Astrocyte of the spinal cord (primary cell): Measurements from ENCODE around the gene MAML3.

Source experiments
- DNase-seq: peaks from one replicate; pipeline ENCODE4 v3.0.0; 2011; ENCODE audit warnings: low read depth, low spot score
- H3K4me3 ChIP-seq: 2 replicates; pipeline ENCODE4 v1.5.1; 2011; ENCODE audit warnings: low read depth, mild to moderate bottlenecking, low read length, moderate library complexity
- in situ Hi-C: cut with HindIII; loops from 2 replicates; pipeline ENCODE4 v1.10.0; 2017; ENCODE audit warnings: low sequenced_read_pairs
- TF ChIP-seq, protein P1 (sequence below): IDR thresholded peaks from 2 replicates; pipeline ENCODE4 v1.5.1; 2012; ENCODE audit warnings: low read depth, mild to moderate bottlenecking, low read length, inconsistent platforms

Gene MAML3

GRCh38 chr4:140046016-140046415 lies 108.0 kb downstream of the MAML3 start:
- DNase-seq, result no peak
- TF ChIP-seq, protein P1, sequence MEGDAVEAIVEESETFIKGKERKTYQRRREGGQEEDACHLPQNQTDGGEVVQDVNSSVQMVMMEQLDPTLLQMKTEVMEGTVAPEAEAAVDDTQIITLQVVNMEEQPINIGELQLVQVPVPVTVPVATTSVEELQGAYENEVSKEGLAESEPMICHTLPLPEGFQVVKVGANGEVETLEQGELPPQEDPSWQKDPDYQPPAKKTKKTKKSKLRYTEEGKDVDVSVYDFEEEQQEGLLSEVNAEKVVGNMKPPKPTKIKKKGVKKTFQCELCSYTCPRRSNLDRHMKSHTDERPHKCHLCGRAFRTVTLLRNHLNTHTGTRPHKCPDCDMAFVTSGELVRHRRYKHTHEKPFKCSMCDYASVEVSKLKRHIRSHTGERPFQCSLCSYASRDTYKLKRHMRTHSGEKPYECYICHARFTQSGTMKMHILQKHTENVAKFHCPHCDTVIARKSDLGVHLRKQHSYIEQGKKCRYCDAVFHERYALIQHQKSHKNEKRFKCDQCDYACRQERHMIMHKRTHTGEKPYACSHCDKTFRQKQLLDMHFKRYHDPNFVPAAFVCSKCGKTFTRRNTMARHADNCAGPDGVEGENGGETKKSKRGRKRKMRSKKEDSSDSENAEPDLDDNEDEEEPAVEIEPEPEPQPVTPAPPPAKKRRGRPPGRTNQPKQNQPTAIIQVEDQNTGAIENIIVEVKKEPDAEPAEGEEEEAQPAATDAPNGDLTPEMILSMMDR, result no peak
- in situ Hi-C loops, result no loop called here
- H3K4me3 ChIP-seq, result no peak overlapping the region

- in situ Hi-C loops, result no loop called here
- H3K4me3 ChIP-seq, result no peak overlapping the region
- DNase-seq, result no peak
- TF ChIP-seq, protein P1, result no peak
These were observed 109.6 kb downstream of the MAML3 start for GRCh38 chr4:140044337-140044902.

- TF ChIP-seq, protein P1, result no peak
- no peak overlapping the region for H3K4me3 ChIP-seq
- DNase-seq, result no peak
- in situ Hi-C loops, result no loop called here
These were observed 111.3 kb downstream of the MAML3 start for GRCh38 chr4:140042634-140043033.

DNA sequence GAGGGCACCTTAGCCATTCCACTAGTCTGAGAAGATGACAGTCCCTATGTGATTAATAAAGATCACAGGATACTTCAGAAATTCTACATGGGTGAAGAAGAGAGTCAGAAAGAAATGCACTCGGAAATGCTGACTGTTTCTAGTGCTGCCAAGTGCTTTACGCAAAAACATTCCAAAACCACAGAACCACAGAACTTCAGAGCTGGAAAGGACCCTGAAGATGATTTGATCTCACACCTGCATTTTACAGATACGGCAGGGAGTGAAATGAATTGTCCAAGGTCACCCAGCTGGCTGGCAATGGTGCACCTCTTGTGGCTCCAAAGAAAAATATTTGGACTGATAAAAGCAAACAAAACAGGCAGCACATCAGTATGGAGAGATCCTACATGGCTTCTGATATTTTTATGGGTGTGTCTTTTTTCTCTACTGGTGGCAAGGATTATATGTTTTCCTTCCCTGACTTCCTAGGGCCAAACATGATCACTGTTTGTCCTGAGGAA lies 115.9 kb downstream of the MAML3 start:
- peak; percentile 81 for DNase-seq
- TF ChIP-seq, protein P1, result no peak
- in situ Hi-C loops, result no loop called here
- H3K4me3 ChIP-seq, result no peak overlapping the region

- in situ Hi-C loops, result no loop called here
- peak; percentile 95 for DNase-seq
- H3K4me3 ChIP-seq, result no peak overlapping the region
- TF ChIP-seq, protein P1, result no peak
These were observed 116.5 kb downstream of the MAML3 start for GRCh38 chr4:140037353-140038030.

DNA sequence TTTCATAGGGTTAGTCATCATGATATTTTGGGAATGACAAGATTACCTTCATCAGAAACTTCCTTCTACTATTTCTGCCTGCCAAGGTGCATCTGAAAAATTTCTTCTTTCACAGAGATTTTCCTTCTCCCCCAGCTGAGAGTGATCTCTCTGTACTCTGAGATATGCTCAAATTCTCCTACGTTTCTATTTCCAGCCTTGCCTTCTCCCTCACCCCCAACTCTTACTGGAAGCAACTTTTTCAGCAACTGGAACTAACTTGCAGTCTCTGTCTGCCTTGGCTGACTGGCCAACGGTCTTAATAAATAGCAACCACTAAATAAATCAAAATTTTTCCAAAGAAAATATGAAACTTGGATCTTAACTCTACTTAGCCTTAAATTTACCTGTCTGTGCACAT lies 122.3 kb downstream of the MAML3 start:
- no peak overlapping the region for H3K4me3 ChIP-seq
- TF ChIP-seq, protein P1, result no peak
- DNase-seq, result no peak
- in situ Hi-C loops, result no loop called here
